Measurements from ENCODE around the gene TLE6.
"Not testable (repeated sequence)": the region's sequence is repeated elsewhere in the genome, so short reads cannot be mapped to it uniquely, and the experiment has no call there.

Gene TLE6

DNA sequence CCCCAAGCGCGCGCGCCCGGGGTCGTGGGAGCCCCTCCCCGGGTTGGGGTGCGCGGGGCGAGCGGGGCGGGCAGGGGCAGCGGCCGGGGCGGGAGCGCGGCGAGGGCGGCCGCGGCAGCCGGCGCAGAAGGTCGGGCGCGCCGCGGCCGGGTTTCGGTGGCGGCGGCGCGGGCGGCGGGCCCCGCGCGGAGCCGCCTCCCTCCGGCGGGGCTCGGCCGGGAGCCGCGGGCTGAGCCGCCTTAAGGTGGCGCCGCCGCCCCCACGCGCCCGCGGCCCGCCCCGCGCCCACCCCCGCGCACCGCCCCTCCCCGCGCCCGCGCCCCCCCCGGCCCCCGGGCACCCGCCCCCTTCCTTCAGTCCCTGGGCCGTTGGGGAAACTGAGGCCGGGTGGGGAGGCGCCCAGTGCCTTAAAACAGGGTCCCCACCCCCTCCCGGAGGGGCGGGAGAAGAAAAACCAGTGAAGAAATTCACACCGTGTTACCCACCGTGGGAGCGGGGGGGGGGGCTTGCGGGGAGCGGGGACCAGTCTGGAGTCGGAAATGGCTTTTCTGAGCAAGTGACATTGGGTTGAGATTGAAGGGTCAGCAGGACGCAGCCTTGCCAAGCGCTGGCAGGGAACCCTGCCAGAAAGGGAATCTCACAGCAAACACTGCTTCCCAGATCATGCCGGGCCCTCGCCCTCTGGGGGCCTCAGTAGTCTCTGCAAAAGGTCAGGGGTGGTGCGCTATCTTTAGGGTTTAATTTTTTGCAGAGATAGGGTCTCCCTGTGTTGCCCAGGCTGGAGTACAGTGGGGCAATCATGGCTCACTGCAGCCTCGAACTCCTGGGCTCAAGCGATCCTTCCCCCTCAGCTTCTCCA lies 51.9 kb downstream of the TLE6 start, which contains the start of gene TLE2:
Gene TLE2, minus strand, starts transcription at position 216 of the 859 bp plus-strand sequence. CDS start 376 bp downstream, outside the sequence.
- DNase-seq (ENCODE audit: low read depth in 2 of 2), result no peak

DNA sequence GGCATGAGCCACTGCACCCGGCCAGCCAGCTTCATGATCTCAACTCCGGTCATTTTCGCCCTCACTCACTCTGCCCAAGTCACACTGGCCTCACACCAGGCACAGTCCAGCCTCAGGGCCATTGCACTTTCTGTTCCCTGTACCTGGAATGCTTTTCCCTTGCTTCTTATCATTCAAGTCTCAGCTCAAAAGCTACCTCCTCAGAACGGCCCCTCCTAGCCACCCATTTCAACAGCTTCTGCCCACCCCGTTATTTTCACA lies 54.2 kb downstream of the TLE6 start:
- no peak for DNase-seq (ENCODE audit: low read depth in 2 of 2)

DNA sequence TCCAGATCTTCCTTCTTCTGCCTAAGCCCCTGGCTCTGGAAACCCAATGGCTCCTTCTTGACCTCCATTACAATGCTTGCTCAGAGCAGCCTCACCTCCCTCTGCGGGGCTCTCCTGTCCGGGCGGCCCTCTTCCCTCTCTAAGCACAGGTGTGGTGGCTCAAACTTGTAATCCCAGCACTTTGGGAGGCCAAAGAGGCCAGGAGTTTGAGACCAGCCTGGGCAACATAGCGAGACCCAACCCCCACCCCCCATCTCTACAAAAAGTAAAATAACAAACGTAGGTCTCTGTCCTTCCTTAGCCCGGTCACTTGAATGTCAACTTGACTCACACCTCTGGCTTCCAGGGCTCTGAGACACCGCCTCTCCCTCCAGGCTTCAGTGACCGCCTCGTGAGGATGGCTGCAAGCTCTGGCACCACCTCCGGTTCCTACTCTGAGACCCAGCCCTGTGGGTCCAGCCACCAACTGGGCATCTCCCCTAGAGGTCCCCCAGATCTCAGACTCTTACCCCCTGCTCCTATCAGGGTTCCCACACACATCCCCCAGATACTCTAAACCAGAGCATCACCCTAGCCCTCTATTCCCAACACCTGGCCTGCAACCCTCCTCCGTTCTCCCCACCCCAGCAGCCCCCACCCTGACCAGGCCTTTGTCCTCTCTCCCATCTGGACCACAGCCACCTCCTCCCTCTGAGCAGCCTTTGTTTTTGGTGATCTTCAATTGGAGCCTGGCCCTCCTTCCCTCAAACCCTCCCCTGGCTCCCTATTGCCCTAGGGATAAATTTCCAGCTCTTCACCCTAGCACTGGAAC lies 56.4 kb downstream of the TLE6 start:
- no peak for DNase-seq (ENCODE audit: low read depth in 2 of 2)

- DNase-seq (ENCODE audit: low read depth in 2 of 2), result no peak
Observed at GRCh38 chr19:3034406-3034655, 57.0 kb downstream of the TLE6 start.

GRCh38 chr19:3034656-3035541 lies 57.5 kb downstream of the TLE6 start:
- DNase-seq (ENCODE audit: low read depth in 2 of 2), result peak in 1 of 2 donors; percentile 38

DNA sequence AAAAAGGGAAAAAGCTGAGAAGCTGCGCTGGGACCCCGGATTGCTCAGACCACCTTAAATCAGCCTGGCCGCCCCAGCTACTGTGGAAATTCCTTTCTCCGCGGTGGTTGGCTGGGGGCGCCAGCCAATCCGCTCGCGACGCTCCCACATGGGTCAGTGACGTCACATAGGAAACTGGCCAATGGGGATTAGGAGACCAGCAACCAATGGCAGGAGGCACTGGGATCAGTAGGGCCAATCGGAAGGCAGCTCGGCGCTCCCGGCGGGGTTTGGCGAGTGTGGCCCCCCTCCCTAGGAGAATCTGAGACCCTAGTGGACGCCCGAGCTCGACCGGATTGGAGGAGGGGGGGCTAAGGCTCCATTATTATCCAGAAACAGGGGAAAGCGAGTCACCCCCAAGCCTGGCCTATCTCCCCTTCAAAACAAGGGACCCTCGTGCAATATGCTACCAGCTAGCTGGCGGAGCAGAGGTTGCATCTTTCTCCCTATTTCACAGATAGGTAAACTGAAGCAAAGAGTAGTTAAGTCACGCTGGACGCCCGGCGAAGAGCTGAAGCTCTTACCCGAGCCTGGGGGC lies 58.3 kb downstream of the TLE6 start:
- peak; percentile 87 for DNase-seq (ENCODE audit: low read depth in 2 of 2)

DNA sequence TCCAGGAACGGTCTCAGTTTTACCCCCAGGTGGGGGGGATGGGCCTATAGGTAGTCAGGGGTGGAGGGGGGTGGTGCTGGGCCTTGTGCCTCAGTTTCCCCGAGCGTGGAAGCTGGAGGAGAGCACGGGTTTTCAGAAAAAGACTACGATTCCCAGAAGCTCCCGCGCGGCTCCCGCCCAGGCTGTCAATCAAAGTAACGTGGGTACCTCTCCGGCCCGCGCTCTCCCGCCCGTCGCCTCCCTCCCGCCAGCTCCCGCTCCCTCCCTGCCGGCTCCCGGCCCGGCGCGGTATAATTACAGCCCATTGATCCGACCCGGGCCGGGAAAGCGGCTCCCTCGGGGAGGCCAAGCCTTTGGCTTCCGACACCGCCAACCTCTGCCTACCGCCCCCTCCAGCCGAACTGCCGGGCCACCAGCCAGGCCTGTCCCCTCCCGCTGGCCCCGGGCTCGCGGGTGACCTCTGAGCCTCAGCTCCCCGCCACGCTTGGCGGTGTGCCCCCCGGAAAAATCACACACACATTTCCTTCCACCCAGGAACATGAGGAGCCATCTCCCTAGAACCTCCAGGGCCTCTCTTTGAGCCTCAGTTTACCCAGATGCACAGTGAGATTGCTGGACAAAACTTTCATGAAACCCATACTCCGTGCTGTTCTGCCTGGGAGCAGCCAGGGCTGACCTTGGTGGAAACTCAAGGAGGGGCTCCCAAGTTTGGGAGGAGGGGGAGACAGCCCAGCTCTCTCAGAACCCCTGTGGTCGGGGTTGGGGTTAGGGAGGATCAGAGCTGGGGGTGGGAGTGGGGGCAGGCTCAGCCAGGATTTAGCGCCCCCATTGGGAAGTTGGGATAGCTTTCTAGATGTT lies 59.0 kb downstream of the TLE6 start:
- DNase-seq (ENCODE audit: low read depth in 2 of 2), result peak; percentile 70 to 73

DNA sequence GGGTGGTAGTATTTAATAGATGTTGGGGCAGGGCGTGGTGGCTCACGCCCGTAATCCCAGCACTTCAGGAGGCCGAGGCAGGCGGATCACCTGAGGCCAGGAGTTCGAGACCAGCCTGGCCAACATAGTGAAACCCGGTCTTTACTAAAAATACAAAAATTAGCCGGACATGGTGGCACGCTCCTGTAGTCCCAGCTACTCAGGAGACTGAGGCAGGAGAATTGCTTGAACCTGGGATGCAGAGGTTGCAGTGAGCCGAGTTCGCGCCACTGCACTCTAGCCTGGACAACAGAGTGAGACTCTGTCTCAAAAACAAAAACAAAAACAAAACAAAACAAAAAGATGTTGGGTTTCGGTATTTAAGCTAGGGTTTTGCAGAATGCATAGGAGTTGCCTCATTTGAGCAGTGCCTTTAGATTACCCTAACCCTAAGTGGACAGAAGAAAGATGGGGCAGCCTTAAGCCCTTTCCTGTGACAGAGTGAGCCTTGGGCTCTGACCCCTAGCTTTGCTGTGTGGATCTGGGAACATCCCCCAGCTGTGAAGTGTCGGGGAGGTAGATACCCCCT lies 59.7 kb downstream of the TLE6 start:
- not testable (repeated sequence) for DNase-seq (ENCODE audit: low read depth in 2 of 2)

GRCh38 chr19:3038214-3038613 lies 60.9 kb downstream of the TLE6 start:
- no peak for DNase-seq (ENCODE audit: low read depth in 2 of 2)

DNA sequence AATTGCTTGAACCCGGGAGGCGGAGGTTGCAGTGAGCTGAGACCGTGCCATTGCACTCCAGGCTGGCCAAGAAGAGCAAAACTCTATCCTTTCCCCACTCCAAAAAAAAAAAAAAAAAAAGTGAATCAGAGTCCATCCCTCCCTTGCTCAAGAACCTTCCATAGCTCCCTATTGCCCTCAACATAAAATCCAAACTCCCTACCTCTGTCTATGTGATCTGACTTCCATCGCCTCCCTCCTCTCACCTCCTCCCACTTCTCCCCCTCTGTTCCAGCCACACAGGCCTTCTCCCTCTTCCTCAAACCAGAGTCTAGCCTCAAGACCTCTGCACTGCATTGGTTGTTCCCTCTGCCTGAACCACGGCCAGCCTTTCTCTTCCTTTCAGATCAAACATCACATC lies 61.8 kb downstream of the TLE6 start:
- no peak for DNase-seq (ENCODE audit: low read depth in 2 of 2)

DNA sequence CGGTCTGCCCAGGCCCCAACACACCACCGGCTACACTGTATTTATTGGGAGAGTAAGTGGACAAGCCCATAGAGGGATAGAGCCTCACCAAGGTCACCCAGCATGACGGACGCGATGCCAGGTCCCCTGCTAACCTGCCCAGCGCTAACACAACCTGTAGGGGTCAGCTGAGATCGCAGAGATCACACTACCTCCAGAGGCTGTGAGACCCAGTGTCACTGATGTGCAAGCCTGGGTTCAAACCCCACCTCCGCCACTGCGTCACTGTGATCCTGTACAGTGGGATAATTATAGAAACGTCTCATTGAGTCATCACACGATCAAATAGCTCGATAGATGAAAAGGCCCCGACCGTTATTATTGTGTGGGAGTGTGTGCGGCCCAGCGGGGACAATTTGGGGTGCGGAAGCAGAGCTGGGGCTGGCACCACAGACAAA lies 62.3 kb downstream of the TLE6 start:
- no peak for DNase-seq (ENCODE audit: low read depth in 2 of 2)

- DNase-seq (ENCODE audit: low read depth in 2 of 2), result no peak
Observed at GRCh38 chr19:3041327-3041726, 64.0 kb downstream of the TLE6 start.

- no peak for DNase-seq (ENCODE audit: low read depth in 2 of 2)
Observed at GRCh38 chr19:3041761-3042620, 64.6 kb downstream of the TLE6 start.

DNA sequence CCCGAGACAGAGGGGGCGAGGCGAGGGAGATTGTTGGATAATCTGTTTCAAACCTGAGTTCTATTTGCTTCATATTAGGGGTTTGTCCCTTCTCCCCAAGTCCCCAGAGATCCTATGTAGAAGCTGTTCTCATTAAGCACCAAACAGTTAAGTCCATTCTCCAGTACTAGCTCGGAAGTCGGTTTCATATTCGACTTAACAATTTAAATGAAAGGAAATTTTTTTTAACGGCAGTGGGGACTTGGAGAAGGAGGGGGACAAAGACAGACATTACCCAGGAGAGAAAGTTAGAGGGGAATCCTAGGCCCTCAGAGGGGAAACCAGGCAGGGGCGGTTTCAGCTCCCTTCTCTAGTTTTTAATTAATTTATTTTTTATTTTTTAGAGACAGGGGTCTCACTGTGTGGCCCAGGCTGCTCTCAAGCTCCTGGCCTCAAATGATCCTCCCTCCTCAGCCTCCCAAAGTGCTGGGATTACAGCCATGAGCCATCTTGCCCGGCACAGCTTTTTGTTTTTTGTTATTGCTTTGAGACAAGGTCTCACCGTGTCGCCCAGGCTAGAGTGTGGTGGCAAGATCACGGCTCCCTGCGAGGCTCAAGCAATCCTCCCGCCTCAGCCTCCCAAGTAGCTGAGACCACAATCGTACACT lies 65.4 kb downstream of the TLE6 start:
- no peak for DNase-seq (ENCODE audit: low read depth in 2 of 2)

Data from activated CD4-positive, alpha-beta T cell treated with anti-CD3 and anti-CD28 coated beads for 24 hours (primary cell).